ENCODE results near the gene MYEF2.

Gene MYEF2, protein sequence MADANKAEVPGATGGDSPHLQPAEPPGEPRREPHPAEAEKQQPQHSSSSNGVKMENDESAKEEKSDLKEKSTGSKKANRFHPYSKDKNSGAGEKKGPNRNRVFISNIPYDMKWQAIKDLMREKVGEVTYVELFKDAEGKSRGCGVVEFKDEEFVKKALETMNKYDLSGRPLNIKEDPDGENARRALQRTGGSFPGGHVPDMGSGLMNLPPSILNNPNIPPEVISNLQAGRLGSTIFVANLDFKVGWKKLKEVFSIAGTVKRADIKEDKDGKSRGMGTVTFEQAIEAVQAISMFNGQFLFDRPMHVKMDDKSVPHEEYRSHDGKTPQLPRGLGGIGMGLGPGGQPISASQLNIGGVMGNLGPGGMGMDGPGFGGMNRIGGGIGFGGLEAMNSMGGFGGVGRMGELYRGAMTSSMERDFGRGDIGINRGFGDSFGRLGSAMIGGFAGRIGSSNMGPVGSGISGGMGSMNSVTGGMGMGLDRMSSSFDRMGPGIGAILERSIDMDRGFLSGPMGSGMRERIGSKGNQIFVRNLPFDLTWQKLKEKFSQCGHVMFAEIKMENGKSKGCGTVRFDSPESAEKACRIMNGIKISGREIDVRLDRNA

DNA sequence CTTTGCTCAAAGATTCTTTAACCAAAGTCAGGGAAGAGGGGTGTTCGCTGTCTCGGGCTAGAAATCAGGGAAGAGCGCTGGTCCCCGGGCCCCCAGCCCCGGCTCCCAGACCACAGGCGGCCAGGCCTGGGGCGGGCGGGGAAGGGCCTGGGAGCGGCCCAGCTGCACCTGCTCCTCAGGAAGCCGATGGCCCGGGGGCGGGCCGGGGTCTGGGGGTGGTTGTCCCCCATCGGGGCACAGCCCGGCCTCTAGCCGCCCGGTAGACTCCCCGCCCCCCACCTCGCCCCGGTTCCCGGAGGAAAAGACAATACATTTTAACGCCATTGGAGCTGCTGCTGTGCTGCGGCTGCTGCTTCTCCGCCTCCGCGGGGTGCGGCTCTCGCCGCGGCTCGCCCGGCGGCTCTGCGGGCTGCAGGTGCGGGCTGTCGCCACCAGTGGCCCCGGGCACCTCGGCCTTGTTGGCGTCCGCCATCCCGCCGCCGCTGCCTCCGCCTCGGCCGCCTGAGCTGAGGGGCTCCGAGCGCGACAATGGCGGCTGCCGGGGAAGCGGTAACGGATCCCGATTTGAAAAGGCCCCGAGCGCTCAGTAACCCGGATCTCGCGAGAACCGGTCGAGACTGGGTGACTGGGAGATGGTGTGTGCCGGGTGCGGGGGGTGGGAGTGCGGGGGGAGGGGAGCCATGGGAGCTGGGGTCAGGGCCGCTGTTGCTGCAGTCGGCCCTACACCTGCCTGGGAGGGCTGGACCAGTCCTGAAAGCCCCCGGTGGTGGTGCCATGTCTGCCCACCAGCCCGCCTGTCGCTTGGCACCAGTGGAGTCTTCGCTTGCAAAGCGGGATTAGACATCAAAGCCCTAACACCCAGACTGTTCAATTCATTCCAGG, at the start of gene MYEF2:
TSS of gene MYEF2 (minus strand) at position 530 of the 882 bp plus-strand sequence. CDS start at position 472, 58 bp downstream.
- DNase-seq, result peak; percentile 43

GRCh38 chr15:48225771-48226170, 47.7 kb upstream of the MYEF2 start:
- no peak for DNase-seq

DNA sequence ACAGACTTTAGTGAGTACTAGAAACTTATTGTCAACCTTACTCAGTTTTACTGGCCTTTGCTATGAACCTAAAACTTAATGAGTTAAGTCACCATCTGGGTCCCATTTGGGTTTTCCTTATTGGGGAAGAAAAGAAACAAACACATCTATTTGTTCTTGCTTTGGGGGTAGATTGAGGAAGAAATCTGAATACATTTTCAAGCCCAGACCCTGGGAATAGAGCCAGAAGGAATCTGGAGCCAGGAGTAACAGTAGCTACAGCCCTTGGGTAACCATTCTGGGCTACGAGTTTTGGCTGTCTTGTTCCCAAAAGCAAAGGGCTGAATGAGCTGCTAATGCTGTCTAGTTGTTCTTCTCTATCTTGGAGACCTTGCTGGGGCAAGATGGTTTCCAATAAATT, 44.5 kb upstream of the MYEF2 start:
- no peak for DNase-seq

DNA sequence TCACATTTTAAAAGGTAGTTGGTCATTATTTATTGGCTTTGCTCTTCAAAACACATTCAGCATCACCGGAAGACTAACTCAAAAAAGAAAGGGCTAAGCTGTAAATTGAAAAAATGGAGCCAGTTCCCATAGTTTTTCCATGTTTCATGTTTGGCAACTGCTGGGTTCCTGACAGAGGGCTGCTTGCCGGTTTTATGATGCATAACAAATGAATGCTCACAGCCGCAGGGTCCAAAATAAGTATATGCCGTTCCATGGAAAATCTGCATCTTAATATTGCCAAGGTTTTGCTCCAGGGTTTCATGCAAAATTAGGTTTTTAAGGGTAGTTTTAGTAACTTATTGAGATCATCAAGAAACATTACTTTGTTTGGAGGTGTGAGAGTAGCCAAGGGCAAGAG, 43.8 kb upstream of the MYEF2 start:
- no peak for DNase-seq

- DNase-seq, result no peak
Measured at GRCh38 chr15:48221261-48221660, 43.2 kb upstream of the MYEF2 start.

DNA sequence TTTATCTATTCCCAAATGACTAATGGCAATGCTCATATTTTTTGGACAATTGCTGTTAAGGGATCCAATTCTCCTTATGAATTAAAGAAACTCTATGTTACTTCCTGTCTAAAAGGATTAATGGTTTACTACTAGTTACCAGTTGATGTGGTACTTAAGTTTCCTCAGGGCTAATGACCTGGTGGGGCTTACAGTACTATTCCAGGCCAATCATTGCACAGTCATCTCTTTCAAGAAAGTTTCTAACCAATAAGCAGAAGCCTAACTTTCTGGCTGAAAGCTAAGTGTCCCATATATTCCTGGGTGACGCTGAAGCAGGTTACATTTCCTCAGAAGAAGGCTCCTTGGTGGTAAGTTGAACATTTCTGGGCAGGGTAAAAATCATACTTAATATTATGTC, 27.9 kb upstream of the MYEF2 start, which contains the start of gene SLC12A1:
TSS of gene SLC12A1 (plus strand) at position 322 of the 400 bp plus-strand sequence. CDS start 1,418 bp downstream, outside the sequence.
- DNase-seq, result no peak

DNA sequence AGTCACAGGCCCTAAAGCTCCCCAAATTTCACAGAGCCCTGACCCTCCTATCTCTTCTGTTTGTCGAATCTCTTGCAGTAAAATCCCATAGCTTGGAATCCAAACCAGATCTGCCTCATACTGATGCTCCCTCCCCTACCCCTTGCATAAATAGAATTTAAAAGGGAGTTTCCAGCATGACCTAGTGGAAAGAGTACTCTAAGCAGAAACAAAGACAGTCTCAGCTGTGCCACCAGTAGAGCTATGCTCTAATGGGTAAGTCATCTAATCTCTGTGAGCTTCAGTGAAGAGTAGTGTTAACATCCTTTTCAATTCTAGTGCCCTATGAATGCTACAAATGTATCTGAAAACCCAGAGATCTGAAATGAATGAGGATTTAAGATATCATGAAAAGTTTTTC, 24.0 kb upstream of the MYEF2 start:
- DNase-seq, result no peak

GRCh38 chr15:48191574-48192225, 13.6 kb upstream of the MYEF2 start, which contains the start of gene CTXN2:
Gene CTXN2 (plus strand): TSS chr15:48191665. CDS start chr15:48201301, 9,636 bp downstream.
- no peak for DNase-seq

DNA sequence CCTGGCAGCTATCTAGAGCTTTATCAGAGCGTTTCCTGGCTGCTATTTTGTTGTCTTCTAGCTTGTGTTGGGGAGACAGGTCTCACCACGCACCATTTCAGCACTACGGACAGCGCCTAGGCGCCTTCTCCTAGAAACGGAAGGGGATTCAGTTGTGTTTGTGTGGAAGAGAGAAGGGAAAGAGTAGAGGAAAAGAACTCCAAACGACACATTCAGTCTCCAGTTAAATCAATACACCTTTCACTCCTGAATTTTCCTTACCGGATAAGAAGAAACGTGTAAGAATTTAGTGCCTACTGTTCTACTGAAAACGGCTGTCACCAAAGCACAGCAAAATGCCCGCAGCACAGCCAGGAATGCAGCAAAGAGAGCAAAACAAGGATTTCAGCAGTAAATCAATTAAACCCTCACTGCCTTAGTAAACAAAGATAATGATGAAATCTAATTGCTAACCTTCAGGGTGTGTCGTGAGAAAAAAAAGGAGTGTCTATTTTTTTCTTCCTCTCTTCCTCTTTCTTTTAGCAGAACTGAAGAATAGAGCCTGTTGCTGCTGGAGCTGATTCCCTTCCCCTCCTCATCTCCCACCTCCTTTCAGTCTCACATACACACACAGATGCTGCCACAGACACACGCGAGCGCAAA, 13.0 kb upstream of the MYEF2 start:
- DNase-seq, result no peak

- DNase-seq, result no peak
Measured at GRCh38 chr15:48186271-48186670, 8.2 kb upstream of the MYEF2 start.

- no peak for DNase-seq
Measured at GRCh38 chr15:48185529-48185928, 7.4 kb upstream of the MYEF2 start.

- DNase-seq, result no peak
Measured at GRCh38 chr15:48182749-48183148, 4.7 kb upstream of the MYEF2 start.

- DNase-seq, result no peak
Measured at GRCh38 chr15:48178648-48178931, 495 bp upstream of the MYEF2 start.

GRCh38 chr15:48177383-48177765, 721 bp downstream of the MYEF2 start:
- no peak for DNase-seq

GRCh38 chr15:48176957-48177356, 1.1 kb downstream of the MYEF2 start:
- no peak for DNase-seq

GRCh38 chr15:48176112-48176511, 2.0 kb downstream of the MYEF2 start:
- no peak for DNase-seq

GRCh38 chr15:48175126-48175525, 3.0 kb downstream of the MYEF2 start:
- DNase-seq, result no peak

- DNase-seq, result no peak
Measured at GRCh38 chr15:48170981-48171380, 7.1 kb downstream of the MYEF2 start.

- DNase-seq, result no peak
Measured at GRCh38 chr15:48168616-48169015, 9.5 kb downstream of the MYEF2 start.

DNA sequence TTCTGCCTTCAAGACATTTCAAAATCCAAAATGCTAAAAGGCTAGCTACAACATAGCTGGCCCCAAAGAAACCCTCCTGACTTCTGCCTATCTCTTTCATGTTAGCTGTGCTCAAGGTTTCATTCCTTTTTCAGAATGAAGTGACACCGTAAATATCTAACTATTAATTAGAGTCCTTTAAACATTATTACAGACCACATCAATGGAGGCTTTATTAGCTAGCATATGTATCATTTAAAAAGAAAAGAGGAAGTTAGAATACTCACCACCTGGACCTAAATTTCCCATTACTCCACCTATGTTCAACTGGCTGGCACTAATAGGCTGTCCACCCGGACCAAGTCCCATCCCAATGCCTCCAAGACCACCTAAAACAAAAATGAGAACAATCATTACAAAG, 24.6 kb downstream of the MYEF2 start:
- DNase-seq, result no peak

- DNase-seq, result no peak
Measured at GRCh38 chr15:48149858-48150257, 28.2 kb downstream of the MYEF2 start.

DNA sequence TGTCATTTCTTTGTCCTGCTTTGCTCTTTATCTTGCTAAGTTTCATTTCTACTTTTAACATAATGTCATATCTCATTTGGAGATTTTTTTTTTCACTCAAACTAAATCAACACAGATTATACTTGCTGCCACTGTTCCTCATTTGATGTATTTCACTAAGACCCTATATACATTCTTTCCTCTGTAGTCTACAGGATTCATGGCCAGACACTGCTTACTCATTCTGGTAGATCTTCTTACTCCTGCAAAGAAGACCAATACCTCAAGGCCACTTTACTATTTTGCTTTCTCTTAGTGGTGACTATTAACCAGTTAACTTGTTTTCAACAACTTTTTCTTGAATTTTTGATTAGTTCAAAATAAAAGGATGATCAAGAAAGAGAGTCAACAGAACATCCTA, 30.7 kb downstream of the MYEF2 start:
- DNase-seq, result no peak

GRCh38 chr15:48145923-48146322, 32.2 kb downstream of the MYEF2 start:
- no peak for DNase-seq

All from activated CD4-positive, alpha-beta T cell treated with anti-CD3 and anti-CD28 coated beads for 1 hour (primary cell).